HG02970 (cell line): ENCODE measurements around the gene ZBTB18.
"Not testable (repeated sequence)": the region's sequence is repeated elsewhere in the genome, so short reads cannot be mapped to it uniquely, and the experiment has no call there.

ENCODE experiments used
- ATAC-seq: cut with Tn5 transposase; IDR thresholded peaks from one replicate; pipeline ENCODE4 v1.9.1; 2021; ENCODE audit warnings: mild to moderate bottlenecking, moderate library complexity, moderate number of reproducible peaks; ENCODE audit not compliant: unreplicated experiment, low FRiP score

The ZBTB18 gene

DNA sequence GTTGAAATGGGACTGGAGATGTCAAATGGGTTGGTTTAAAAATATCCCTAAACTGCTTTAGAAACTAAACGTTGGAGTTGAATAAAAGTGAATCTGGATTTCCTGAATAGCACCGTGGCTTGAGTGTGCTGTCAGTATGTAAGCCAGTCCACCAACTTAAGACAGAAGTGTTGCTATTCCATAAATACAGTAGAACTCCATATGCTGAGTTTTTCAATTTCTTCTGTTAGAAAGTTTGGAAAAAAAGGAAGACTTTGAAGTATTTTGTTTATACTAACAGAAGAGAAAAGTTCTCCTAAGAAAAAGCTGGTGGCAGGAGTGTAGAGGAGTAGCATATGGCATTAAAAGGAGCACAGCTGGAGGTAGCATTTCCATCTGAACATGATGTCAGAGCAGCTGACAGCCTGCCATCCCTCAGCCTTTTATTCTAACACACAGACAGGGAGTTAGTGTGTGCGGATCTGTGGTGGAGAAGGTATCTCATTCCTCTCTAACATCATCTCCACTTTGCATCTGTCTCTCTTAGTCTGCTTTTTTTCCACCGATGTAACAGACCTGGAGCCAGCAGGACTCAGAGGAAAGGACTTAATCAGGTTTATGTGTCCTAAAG lies at the start of gene ZBTB18:
TSS of gene ZBTB18 (plus strand) at position 449 of the 610 bp plus-strand sequence. CDS start at position 598, 149 bp downstream.
- ATAC-seq = no peak

DNA sequence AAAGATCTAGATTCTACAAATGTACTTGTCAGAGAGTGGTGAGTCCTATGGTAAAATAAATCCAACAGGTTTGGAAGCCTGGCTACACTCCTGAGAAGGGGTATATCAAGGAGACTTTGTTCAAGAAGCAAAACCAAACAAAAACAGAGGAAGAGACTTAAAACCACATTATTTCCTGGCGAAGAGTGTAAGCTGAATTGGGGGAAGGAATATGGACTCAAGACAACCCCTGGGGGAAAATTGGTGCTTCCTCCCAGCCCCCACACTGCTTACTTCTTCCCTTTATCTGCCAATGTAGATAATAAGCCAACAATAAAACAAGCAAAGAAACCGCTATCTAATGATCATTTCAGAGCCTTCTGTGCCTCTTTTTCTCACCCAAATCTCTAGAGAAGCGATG lies 48.4 kb upstream of the ZBTB18 start:
- no peak for ATAC-seq

DNA sequence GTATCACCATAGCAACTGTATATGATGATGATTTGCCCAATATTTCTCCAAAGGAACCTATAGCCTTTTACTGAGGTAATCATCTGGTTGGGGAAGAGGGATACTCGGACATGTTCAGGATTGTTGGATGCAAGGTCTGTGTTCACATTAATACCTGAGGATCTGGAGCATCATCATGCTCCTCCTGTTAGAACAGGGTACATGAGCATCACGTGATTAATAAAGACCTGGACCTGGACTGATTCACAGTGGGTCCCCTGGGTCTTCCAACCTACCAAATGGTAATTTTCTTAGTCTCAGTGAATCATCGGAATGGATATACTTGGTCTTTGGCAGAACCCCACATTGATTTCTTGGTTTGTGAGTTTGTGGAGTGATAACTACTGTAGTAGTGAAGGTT lies 45.6 kb upstream of the ZBTB18 start:
- no peak for ATAC-seq

DNA sequence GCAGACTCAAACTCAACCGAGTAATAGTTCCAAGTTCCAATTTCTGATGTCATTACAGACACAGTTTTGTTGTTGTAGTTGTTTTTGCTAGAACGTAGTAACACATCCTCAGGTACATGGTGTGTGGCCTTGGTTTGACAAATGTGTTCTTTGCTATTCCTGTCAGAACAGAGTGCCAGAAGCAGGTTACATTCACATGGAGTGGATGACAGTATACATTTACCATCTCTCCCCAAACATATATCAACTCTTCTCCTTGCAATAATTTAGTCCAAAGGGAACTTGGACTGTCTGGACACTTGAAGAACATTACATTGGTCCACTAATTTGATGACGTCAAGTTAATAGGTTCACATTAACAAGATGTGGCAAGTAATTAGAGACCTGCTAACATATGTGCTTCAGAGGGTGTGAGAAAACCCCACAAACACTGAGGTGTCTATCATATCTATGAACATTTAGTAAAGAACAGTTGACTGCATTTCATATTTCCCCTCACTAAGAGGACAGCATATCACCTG lies 44.6 kb upstream of the ZBTB18 start:
- no peak for ATAC-seq

DNA sequence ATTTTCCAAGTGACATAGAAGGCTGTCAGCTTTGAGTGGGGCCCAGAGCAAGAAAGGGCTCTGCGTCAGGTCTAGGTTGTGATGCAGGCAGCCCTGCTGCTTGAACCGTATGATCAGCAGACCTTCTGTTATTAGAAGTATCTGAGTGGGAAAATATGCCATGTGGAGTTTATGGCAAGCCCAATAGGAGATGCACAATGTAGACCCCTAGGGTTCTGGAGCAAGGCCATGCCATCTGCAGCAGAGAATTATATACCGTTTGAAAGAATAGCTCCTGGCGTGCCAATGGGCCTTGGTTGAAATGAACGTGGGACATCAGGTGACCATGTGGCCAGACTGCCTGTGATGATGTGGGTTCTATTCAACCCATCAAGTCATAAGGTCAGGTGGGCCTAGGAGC lies 44.1 kb upstream of the ZBTB18 start:
- no peak for ATAC-seq

DNA sequence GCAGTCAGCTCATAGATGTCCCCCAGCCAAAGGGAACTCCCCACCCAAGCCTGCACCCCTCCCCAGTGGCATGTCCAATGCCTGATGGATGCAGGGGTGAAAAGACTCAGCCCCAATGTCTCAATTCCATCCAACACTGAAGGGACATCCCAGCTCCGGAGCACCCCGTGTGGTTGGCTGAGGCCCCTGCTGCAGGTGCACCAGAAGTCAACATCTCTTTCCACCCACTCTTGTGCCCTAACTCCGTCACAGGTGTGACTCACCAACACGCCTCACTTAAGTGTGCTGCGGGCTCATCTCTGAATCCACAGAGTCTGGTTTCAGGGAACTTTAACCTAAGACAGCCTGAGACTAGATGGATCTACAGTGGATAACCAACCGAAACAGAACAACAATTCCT lies 40.9 kb upstream of the ZBTB18 start:
- ATAC-seq = no peak

DNA sequence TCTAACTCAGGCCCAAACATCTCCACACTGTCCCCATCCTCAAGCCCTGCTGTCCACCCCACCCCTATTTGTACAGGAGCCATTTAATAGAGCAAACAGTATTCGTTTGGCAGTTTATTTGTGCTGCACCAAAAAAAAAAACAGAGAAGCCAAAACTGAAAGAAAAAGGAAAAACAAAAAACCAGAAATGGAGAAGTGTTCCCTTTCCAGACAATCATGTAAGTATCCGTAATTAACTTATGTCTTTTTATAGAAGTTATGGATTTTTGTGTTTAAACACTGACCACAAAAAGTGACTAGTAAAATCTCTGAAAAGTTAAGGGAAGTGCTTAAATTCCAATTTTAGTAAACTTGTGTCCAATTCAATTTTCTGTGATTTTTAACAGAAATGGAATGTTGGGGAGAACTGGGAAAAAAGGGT lies 40.4 kb upstream of the ZBTB18 start:
- ATAC-seq = no peak

DNA sequence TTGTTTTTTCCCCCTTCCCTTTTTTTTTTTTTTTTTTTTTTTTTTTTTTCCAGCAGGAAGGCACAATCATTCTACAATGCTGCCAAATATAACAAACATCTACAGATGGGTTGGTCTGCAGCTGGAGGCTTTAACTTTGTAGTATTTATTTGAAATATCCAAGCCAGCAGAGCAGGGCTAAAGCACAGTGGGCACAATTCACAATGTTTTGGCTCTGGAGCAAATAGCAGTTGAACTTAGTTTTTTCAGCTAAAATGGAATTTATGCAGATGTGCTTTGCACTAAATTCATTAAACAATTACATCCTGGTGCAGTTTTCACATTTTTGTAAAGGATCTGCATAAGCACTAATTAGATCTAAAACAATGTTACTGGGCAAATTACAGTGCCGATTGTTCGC lies 39.8 kb upstream of the ZBTB18 start:
- no peak for ATAC-seq

DNA sequence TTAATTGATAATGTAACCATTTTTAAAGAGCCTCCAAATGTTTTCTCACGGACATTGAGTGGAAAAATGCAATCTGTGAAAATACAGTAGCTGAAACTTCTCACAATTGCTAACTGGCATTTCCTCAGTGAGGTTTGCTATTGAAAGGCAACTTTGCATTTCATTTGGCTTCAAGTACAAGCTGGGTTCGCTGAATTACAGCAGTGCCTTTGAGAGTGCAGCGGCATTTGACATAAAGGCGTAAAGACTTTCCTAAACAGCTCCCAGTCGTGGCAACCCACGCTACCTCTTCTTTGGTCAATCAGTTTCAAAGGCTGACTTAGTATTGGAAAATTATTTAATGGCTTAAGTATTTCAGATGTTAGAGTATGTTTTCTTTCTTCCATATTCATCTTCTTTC lies 39.3 kb upstream of the ZBTB18 start:
- no peak for ATAC-seq

DNA sequence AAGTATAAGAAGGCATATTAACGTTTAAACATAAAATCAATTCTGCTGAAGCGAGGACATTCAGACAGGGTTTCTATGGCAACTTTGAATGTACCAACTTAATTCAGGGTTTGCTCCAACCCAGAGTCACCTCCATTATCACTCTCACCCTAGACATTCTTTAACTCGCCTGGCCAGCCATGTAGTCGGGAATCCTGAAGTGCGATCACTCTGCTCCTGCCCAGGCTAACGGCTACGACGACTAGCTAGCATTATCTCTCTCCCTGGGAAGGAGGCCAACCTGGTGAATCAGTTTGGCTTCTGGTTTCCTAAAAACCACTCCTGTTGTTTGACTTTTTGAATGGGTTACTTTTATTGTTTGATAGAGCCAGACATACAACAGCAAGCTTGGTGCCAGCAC lies 38.9 kb upstream of the ZBTB18 start:
- ATAC-seq = no peak

DNA sequence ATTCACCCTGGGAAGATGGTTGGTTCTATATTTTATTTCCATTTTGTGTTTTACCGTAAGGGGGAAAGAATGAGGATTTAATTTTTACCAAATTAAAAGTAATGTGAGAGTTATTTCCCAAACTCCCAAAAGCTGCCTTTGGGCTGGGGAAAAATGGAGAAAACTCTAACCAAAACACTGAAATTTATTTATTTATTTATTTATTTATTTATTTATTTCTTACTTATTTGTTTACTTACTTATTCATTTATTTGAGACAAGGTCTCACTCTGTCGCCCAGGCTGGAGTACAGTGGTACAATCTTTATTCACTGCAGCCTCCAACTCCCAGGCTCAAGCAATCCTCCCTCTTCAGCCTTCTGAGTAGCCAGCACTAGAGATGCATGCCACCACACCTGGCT lies 38.0 kb upstream of the ZBTB18 start:
- ATAC-seq = no peak

DNA sequence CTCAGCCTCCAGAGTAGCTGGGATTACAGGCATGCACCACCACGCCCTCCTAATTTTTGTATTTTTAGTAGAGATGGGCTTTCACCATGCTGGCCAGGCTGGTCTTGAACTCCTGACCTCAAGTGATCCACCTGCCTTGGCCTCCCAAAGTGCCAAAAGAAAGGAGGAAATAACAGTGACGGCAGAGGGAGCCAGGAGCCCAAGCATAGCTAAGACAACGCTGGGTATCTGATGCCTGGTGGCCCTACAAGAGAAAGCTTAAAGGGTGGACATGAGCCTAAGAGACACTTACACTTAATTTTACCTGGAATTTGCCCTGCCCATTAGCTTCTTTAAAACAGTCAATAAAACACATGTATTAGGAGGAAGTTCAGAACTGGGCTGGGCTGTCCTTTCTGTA lies 36.2 kb upstream of the ZBTB18 start:
- not testable (repeated sequence) for ATAC-seq

DNA sequence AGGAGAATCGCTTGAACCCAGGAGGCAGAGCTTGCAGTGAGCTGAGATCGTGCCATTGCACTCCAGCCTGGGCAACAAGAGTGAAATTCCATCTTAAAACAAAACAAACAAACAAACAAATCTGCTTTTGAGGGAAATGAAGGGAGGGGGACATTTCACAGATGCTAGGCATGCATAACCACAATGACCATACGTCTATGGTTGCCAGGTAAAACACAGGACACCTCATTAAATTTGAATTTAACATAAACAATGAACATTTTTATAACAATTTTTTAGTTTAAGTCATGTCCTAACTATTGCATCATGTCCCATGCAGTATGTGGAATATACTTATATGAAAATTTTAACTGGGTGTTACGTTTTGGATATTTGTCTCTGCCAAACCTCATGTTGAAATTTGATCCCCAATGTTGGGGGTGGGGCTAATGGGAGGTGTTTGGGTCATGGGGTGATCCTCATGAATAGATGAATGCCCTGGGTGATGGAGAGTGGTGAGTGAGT lies 31.0 kb upstream of the ZBTB18 start:
- ATAC-seq = no peak

DNA sequence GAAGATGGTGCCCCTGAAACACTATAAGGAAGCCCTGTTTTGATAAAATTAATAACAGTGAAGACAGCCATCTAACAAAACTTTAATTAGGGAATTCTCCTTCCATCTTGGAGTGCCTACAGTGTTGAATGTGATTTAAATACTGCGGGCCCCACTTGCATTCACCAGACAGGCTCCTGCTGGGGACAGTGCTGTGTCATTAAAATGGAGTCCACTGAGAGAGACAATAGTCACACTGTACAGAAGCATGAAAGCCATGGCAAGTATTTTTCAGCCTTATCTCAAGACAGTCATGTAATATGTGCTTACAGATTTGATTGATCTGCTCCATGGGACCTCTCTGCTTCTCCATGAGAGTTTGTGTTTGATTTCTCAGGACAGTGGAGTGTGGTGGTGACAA lies 29.7 kb upstream of the ZBTB18 start:
- no peak for ATAC-seq

DNA sequence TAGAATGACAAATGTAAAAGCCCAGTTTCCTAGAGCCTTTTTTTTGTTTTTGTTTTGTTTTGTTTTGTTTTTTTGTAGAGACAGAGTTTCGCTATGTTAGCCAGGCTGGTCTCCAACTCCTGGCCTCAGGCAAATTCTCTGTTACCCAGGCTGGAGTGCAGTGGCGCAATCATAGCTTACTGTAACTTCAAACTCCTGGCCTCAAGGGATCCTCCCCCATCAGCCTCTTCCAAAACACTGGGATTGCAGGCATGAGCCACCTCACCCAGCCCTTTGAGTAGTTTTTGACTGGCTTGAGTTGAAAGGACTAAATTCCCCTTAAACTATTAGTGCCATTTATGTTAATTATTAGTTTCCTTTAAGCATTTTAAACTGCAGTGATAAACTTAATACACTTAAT lies 28.8 kb upstream of the ZBTB18 start:
- no peak for ATAC-seq

DNA sequence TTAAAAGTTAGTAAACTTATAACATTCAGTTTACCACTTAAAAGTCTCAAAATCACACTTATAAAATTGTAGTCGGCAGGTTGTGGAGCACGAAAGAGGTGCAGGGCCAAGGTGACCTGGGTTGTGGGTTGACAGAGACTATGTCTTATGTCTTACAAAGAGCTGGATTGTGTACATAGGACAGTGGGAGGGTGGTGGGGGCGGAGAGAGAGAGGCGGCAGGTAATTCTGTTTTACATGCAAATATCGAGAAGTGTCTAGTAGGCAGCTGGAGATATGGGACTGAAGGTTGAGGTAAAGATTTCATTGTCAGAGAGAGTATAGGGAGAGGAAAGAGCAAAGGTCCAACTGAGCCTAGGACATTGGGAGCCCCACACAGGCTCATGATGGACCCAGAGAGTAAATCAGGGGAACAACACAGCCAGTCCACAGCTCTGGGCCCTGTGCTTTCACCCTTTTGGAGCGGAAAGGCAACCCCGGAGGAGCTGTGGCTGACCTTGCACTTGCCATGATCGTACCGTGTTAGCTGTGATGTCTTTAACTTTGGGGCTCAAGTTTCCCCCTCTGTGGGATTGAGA lies 28.1 kb upstream of the ZBTB18 start:
- no peak for ATAC-seq

DNA sequence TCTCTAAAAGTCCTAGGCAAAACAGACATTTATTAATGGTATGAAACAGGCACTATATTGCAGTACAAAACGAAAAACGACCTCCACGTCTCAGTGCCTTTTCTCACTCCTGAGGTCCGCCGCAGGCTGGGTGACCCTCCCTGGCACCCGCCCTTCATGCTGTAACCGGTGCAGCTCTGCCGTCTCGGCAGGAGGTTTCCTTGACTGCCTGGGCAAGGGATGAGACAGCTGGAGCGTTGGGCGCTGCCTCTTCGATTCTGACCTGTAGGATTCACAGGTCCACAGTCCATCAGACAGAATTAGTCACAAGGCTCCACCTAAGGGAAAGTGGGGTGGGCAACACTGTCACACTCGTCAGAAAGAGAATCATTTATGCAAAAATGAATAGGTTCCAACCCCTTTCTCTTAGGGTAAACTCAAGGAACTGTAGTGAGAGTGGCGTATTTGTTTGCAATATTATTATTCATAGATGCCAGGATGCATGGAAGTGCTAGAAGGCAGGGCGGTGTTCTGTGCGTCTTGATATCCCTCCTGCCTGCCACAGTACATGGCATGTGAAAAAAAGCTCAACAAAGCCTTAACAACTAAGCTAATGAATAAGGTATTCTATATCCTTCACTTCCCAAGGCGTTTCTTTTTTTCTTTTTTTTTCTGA lies 23.5 kb upstream of the ZBTB18 start:
- ATAC-seq = no peak

DNA sequence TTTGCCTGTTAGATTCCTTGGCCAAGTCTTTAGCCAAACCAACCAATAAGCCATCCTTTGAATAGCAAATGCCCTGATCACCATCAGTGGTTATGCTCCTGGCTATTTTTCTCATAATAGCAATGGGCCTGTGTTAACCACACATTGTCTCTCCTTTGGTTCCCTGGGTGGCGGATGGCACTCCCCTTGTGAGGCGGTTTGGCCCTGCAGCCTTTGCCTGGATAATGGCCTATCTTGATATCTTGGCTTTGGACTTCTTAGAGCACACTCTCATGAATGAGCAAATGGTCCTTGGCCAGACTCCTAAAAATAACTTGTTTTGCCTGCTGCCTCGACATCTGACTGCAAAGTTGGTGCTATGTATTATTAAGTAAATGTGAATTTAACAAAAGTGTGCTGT lies 22.4 kb upstream of the ZBTB18 start:
- ATAC-seq = no peak

DNA sequence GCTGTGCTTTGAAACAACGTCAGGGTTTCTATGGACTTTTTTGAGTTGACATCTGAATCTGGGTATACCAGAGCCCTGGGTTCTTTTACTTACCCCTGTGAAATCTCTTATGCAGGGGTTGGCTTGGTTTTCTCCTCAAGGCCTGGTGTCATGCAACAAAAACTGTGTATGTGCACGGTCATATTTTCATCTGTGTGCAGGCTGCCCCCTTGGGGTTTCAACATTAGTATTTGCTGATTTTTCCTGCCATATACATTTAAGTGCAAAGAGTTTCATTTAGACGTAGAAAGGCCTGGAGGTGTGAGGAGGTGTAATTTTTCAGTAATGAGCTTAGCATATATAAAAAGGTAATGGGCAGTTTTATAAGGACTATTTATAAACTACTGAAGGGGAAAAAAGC lies 22.0 kb upstream of the ZBTB18 start:
- ATAC-seq = no peak

DNA sequence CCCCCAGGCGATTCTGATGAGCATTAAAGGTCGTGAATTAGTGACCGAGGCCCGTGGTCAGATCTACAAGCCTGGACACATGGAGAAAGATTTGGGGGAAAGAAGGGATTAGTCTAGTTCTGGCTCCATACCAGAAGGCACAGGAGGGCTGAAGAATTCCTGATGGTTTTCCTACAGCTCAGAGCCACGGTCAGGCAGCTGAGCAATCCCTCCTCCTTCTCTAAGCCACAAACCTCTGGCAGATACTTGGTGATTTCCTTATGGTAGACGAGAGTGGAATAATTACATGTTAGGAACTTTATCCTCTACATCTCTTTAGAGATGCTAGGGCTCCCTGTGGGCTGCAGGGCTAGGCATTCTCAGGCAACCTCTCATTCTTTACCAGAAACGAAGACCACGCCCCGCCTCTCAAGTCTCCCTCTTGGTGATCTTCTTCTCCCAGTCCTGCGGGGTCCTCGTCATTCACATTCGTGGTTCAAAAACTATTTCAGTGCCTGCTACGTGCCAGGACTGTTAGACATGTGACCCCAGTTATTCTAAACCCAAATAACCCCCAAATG lies 20.5 kb upstream of the ZBTB18 start:
- no peak for ATAC-seq

DNA sequence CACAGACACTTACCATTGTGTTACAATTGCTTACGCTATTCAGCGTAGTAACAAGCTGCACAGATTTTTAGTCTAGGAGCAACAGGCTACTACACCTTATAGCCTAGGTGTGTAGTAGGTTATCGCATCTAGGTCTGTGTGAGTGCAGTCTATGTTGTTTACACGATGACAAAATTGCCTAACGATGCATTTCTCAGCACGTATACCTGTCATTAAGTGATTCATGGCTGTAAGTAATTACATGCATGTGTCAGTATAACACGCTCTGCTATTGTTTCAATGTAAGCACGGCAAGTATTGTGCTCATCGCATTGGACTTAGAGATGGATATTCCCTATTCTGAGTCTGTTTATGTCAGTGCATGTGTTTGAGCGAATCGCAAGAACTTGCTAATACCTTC lies 15.7 kb upstream of the ZBTB18 start:
- ATAC-seq = no peak
